GM21390 (cell line): ENCODE data around the gene NUDT8.
"Not testable (repeated sequence)": the region's sequence is repeated elsewhere in the genome, so short reads cannot be mapped to it uniquely, and the experiment has no call there.

Experiments used
- ATAC-seq: cut with Tn5 transposase; IDR thresholded peaks from one replicate; pipeline ENCODE4 v1.9.1; 2021; ENCODE audit not compliant: unreplicated experiment

Gene NUDT8

DNA sequence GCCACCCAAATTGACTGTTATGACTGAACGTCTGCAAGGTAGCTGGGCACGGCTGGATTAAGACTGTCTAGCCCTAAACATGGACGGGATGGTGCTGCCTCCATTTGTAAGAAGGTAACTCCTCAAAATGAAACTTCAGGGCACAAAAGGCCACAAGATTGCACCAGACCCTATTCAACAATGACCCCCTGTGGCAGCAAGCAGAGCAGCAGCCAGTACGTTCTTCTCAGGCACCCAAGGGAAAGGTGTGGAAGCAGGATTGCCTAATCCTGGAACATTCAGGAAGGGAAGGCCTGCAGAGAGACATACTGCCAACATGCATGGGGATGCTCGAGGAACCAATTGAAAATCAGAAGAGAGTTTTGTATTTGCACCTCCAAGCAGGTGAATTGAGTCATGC is 14.3 kb upstream of the NUDT8 start:
- ATAC-seq: no peak

DNA sequence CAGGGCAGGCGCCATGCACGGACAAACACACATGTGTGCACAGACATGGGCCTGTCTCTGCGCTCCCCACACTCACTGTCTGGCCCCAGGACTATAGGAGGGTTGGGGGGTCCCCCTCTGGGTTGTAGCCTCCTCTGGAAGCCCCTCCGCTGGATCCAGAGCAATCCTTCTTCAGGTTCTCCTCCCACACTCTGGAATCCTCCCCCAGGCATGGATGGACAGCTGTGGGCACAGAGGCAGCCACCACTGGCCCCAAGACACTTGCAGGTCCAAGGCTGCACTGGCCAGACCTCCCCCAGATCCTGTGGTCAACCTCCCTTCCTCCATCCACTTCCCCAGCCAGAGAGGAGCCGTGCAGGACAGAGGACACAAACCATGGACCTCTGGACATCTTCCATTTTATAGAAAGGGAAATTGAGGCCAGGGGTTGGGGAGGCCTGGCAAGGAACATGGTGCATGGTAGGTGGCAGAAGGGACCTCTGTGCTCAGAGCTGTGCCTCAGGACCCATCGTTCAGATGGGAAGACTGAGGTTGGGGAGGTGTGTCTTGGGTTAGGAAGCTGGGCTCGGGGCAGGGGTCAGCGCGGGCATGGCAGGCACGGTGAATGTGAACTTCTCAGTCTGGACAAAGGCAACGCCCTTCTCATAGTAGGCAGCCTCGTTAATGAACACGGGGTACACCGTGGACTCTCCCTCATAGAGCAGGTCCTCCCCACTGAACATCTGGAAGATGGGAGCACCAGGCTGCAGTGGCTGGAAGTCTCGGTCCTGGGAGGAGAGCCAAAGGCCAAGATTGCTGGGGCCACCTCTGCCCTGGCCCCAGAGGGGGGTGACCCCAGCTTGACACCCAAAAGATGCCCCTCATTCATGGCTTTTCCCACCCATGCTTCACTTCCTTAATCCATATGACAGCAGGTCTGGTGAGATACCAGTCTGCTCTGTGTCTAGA is 12.7 kb upstream of the NUDT8 start:
- no peak for ATAC-seq

DNA sequence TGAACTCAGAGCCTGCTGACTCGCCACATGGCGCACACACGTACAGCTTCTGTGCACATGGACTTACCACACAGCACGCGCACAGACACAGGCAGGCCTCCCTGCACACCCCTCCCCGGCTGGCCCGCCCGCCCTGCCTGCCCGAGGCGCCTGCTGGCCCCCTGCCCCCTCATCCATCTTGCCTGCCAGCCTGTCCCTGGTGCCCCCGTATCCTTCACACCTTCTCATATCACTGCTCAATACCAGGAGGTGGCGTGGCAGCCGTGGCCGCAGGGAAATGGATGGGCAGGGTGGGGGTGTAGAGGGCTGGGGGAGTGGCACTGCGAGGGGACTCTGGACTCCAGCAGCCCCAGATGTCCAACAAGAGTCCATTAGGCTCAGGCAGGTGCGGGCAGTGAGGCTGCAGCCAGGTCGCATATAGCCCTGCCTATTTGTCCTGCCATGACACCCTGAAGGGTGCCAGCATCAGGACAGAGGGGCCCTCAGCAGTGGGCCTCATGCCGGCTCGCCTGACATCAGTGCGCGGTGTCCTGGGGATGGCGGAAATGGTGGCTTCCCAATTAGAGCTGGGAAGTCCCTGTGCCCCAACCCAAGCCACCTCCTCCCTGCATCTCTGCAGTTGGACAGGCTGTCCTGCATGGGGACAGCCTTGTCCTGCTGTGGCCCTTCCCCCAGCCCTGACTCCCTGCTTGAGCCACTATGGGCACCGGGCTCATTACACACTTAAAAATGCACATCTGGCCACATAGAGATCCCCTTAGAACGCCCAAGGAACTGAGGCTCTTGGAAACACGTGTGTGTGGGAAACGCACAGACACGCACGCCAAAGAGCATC is 11.8 kb upstream of the NUDT8 start:
- ATAC-seq: no peak

- ATAC-seq: no peak
Observed at GRCh38 chr11:67640758-67641337, 11.1 kb upstream of the NUDT8 start.

GRCh38 chr11:67640021-67640757 is 10.5 kb upstream of the NUDT8 start:
- no peak for ATAC-seq

- no peak for ATAC-seq
Observed at GRCh38 chr11:67639438-67639859, 9.7 kb upstream of the NUDT8 start, which contains the start of gene TBX10. Gene TBX10 (minus strand): TSS chr11:67639763. CDS start chr11:67639472, 291 bp downstream.

- no peak for ATAC-seq
Observed at GRCh38 chr11:67638535-67639437, 9.0 kb upstream of the NUDT8 start.

DNA sequence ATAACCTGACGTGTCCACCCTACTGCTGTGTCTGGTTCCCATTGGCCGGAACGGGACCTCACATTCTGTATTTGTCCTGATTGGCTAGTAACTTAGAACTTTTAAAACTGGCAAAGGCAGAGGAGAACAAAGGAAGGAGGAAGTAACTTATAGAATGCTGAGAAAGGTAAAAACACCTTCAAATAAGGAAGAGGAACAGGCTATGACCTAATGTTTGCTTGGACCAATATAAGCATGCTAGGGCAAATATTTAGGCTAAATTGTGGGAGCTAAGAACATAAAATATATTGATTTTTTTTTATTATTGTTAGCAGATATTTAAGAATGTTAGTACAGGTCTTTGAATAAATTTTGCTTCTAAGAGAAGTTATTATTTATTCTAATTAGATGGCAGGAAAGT is 7.7 kb upstream of the NUDT8 start:
- not testable (repeated sequence) for ATAC-seq

DNA sequence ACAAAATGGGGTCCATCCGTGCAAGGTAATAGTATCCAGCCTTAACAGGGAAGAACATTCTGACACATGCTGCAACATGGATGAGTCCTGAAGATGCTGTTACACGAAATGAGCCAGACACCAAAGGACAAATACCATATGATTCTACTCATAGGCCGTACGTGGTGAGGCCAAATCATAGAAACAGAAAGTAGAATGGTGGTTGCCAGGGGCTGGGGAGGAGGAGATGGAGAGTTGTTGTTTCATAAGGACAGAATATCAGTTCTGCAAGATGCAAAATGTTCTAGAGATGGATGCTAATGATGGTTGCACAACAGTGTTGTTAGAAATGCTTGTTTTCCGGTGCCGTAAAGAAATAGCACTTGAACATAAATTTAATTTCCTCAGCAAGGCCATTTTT is 7.2 kb upstream of the NUDT8 start:
- no peak for ATAC-seq

DNA sequence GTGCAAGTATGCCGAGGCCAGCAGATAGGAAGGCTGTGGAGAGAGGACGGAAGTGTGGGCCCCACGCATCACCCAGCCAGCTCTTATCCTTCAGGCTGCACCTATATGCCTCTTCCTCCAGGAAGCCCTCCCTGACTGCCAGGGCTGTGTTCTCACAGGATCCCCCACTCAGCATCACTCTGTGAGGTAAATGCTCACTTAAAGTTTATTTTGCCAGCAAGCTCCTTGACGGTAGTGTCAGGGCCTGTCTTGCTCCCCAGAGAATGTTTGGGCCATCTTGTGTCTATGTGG is 5.4 kb upstream of the NUDT8 start:
- ATAC-seq: no peak

DNA sequence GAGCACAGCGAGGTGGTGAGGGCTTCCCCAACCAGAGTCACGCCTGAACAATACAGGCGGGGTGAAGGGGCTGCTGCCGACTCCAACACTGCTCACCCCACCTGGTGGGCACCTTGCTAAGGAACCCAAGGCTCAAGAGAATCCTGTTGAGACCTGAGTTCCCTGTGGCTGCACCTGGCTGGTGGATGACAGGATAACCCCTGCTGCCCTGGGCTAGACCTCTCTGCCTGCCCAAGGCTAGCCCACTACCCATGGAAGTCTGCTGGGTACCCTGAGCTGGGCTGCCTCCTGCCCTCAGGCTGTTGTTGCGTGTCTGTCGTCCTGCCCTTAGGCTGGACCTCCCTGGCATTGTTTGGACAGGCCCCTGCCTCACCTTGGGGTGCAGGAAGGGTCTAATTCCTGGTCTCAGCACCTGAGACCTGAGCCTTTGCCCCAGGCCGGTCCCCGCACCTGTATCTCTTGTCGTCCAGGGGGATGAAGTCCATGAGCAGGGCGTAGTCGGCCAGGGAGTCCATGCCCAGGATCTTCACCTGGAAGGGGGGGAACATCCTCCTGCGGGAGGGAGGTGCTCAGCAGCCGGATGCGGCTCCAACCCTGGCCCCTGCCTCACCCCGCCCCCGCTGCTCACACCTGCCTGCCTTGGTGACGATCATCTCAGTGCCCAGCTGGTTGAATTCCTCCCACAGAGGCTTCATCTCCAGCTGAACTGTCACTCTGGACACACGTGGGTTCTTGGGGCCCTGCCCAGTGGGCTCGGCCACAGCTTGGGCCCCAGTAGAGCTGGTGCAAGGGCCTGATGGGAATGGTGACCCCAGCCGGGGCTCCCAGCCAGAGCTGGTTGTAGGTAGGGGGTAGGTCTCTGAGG is 4.9 kb upstream of the NUDT8 start:
- ATAC-seq: no peak

DNA sequence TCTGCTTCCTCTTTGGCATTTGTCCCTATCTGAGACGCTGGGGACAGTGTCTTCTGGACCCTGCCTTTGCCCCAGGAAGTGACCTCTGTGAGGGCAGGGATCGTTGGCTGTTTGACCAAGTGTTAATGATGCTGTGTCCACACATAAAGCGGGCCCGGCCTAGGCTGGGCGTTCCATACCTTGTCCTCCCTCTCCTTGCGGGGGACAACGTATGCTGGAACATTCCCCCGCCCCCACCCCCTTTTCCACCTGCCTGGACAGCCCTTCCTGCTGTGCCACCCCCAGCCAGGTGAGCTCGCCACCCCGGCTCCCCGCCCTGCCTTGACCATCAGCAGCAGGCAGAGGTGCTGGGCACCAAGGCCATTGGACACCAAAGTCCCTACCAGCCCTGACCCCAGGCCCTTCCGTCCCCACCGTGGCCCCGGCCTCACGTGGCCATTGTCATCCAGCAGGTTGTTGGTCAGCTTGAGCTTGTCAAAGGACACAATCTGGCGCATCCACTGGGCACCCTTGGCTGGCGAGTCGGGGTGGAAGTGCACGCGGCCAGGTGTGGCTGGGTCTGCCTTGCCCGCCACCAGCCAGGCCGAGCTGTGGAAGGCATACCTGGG is 4.1 kb upstream of the NUDT8 start:
- ATAC-seq: no peak

- no peak for ATAC-seq
Observed at GRCh38 chr11:67632982-67633755, 3.4 kb upstream of the NUDT8 start.

DNA sequence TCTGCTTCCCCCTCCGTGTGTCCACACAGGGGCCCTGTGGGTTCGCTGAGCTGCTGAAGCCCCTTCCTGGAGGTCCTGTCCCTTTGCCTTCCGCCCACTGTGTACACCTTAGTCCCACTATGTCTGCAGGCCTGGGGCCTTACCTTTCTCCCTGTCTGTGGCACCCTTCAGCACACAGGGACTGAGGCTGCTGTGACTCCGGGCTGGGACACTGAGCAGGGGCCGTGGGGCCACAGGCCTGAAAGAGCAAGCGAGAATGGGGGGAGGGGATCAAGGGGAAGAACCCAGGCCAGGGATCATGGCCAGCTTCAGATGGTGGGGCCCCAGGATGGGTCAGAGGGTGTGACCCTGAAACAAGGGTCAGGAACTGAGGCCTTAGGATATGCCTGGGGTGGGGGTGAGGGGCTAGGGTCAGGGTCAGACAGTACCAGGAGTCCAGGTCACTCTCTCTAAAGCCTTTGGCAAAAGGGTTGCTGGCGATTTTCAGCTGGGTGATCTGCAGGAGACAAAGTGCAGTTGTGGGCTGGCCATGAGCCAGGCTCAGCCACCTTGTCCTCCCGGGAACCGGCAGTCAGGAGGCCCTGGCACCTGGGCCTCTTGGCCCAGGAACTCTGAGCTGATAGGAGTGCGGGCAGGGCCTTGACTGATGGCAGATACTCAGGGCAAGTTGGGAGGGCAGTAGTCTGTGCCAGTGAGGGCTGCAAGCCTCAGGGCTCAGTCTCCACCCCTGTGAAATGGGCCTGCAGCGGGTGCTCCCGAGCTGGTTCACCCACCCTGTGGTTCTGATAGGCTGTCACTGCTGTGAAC is 2.6 kb upstream of the NUDT8 start:
- ATAC-seq: no peak

DNA sequence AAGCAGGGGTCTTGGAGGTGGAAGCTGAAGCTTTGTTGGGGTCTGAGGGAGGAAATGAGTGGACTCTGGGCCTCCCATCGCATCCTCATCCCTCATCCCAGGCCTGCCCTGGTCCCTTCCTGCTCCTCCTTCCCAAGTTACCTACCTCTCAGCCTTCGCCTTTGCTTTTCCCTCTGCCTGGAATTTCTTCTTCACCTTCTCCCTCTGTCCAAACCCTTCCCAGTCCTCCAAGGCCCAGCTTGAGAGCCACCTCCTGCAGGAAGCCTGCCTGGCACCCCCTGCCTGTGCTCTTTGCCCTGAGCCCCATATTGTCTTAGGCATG is 2.1 kb upstream of the NUDT8 start:
- ATAC-seq: no peak

DNA sequence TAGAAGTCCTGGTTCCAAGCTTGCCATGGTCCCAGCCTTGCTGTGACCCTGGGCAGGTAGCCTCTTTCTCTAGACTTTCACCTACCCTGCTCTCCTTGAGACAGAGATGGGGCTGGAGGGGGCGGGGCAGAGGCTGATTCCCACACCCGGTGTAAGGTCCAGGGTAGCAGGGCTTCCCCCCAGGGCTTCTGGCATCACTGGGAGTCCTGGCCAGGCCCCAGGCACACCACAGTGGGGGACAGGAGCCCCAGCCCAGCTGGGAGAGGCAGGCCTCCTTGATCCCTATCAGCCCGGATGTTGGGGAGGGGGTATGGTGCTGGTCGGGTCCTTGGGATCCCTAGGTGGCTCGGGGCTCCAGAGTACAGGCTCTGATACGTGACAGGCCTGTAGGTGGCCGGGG is 1.7 kb upstream of the NUDT8 start:
- ATAC-seq: no peak

DNA sequence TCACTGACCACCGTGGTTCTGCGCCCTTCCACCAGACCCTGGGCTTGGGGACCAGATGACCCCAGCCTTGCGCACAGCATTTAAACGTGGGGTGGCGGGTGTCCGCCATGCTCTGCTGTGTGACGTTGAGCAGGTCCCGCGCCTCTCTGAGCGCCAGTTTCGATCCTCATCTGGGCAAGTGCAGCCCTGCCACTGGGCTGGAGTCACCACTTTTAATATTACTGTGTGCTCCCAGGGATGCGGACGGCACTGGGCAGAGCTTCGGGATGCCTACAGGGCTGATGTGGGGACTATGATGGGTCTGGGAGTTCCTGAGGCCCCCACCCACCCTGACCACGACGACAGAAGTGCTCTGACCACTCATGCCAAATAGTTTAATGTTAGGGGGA is 1.2 kb upstream of the NUDT8 start:
- no peak for ATAC-seq
